HEK293 (cell line): ENCODE measurements around the gene TAS2R60.

Source experiments
- CTCF ChIA-PET: fragments of 350-600 bp; formaldehyde crosslinking; extraction: SDS; loops from one replicate; lab custom pipeline; 2021; ENCODE audit warnings: antibody characterized with exemption; lab: Yijun Ruan, JAX
- POLR2A ChIA-PET: fragments of 300-600 bp; formaldehyde crosslinking; extraction: SDS; loops from one replicate; lab custom pipeline; 2020; ENCODE audit warnings: antibody characterized with exemption, inconsistent platforms; lab: Yijun Ruan, JAX
- H3K27ac ChIP-seq: fragments of 200-500 bp; sonication (Bioruptor generic); 2 replicates; pipeline ENCODE4 v1.5.1; 2014; ENCODE audit warnings: low read depth, low read length, control low read depth, inconsistent platforms; ENCODE audit errors: extremely low read depth
- H3K36me3 ChIP-seq, 2 experiments: fragments of 200-500 bp in 1 of 2; sonication (Bioruptor generic) in 1 of 2; 1 replicate in 1 of 2; 2 replicates in 1 of 2; pipeline ENCODE4 v1.5.1; 2014 to 2017; ENCODE audit warnings: inconsistent platforms in 2 of 2, low read length in 2 of 2; ENCODE audit not compliant: control insufficient read depth in 2 of 2, insufficient read depth in 1 of 2
- H3K4me1 ChIP-seq: fragments of 200-500 bp; sonication (Bioruptor generic); 2 replicates; pipeline ENCODE4 v1.5.1; 2014; ENCODE audit warnings: mild to moderate bottlenecking, low read length, inconsistent platforms; ENCODE audit not compliant: control insufficient read depth, insufficient read depth
- H3K4me3 ChIP-seq: 2 replicates; pipeline ENCODE4 v1.5.1; 2011; ENCODE audit warnings: low read depth, mild to moderate bottlenecking, control low read depth, low read length, moderate library complexity
- H3K9me3 ChIP-seq: fragments of 200-500 bp; sonication (Bioruptor generic); 2 replicates; pipeline ENCODE4 v1.5.1; 2014; ENCODE audit warnings: low read depth, low read length, inconsistent platforms; ENCODE audit not compliant: control insufficient read depth, insufficient read depth
- AEBP2 ChIP-seq: fragments of 450-650 bp; formaldehyde crosslinking; IDR thresholded peaks from 2 replicates; pipeline ENCODE4 v1.5.1; 2016; ENCODE audit warnings: missing biosample characterization, missing genetic modification characterization, borderline replicate concordance
- BCL6B ChIP-seq: fragments of 450-650 bp; formaldehyde crosslinking; IDR thresholded peaks from 2 replicates; pipeline ENCODE4 v1.5.1; 2017; ENCODE audit warnings: missing biosample characterization, missing genetic modification characterization
- KLF10 ChIP-seq: fragments of 450-650 bp; IDR thresholded peaks from 2 replicates; pipeline ENCODE4 v1.5.1; 2018; ENCODE audit warnings: missing biosample characterization, mild to moderate bottlenecking, missing genetic modification characterization
- ZBTB21 ChIP-seq: fragments of 450-650 bp; formaldehyde crosslinking; IDR thresholded peaks from 2 replicates; pipeline ENCODE4 v1.5.1; 2017; ENCODE audit warnings: missing biosample characterization, missing genetic modification characterization
- ZNF214 ChIP-seq: fragments of 450-650 bp; formaldehyde crosslinking; IDR thresholded peaks from 2 replicates; pipeline ENCODE4 v1.5.1; 2017; ENCODE audit warnings: missing biosample characterization, mild to moderate bottlenecking, missing genetic modification characterization, borderline replicate concordance
- ZNF280C ChIP-seq: fragments of 450-650 bp; formaldehyde crosslinking; IDR thresholded peaks from 2 replicates; pipeline ENCODE4 v1.5.1; 2016; ENCODE audit warnings: missing biosample characterization, missing genetic modification characterization
- ZNF404 ChIP-seq: fragments of 450-650 bp; formaldehyde crosslinking; IDR thresholded peaks from 2 replicates; pipeline ENCODE4 v1.5.1; 2017; ENCODE audit warnings: missing biosample characterization, missing genetic modification characterization
- ZNF433 ChIP-seq: fragments of 450-650 bp; formaldehyde crosslinking; IDR thresholded peaks from 2 replicates; pipeline ENCODE4 v1.5.1; 2016; ENCODE audit warnings: missing biosample characterization, missing genetic modification characterization, low read depth
- ZNF530 ChIP-seq: fragments of 450-650 bp; formaldehyde crosslinking; IDR thresholded peaks from 2 replicates; pipeline ENCODE4 v1.5.1; 2016; ENCODE audit warnings: low read depth, missing biosample characterization, missing genetic modification characterization
- ZNF660 ChIP-seq: fragments of 450-650 bp; IDR thresholded peaks from 2 replicates; pipeline ENCODE4 v1.5.1; 2018; ENCODE audit warnings: missing biosample characterization, mild to moderate bottlenecking, missing genetic modification characterization
- ZNF776 ChIP-seq: fragments of 450-650 bp; formaldehyde crosslinking; IDR thresholded peaks from 2 replicates; pipeline ENCODE4 v1.5.0; 2017; ENCODE audit warnings: missing biosample characterization, missing genetic modification characterization, borderline replicate concordance
- ZNF792 ChIP-seq: fragments of 450-650 bp; formaldehyde crosslinking; IDR thresholded peaks from 2 replicates; pipeline ENCODE4 v1.5.1; 2016; ENCODE audit warnings: missing biosample characterization, missing genetic modification characterization
- ZNF830 ChIP-seq: fragments of 450-650 bp; IDR thresholded peaks from 2 replicates; pipeline ENCODE4 v1.5.0; 2018; ENCODE audit warnings: missing biosample characterization, missing genetic modification characterization, low read depth, mild to moderate bottlenecking, moderate library complexity
- TF ChIP-seq, protein P1 (sequence below): fragments of 450-650 bp; IDR thresholded peaks from 2 replicates; pipeline ENCODE4 v1.5.1; 2018; ENCODE audit warnings: missing biosample characterization, mild to moderate bottlenecking, missing genetic modification characterization
- TF ChIP-seq, protein P2 (sequence below): fragments of 450-650 bp; formaldehyde crosslinking; IDR thresholded peaks from 2 replicates; pipeline ENCODE4 v1.5.0; 2017; ENCODE audit warnings: missing biosample characterization, missing genetic modification characterization, borderline replicate concordance

TAS2R60 gene

DNA sequence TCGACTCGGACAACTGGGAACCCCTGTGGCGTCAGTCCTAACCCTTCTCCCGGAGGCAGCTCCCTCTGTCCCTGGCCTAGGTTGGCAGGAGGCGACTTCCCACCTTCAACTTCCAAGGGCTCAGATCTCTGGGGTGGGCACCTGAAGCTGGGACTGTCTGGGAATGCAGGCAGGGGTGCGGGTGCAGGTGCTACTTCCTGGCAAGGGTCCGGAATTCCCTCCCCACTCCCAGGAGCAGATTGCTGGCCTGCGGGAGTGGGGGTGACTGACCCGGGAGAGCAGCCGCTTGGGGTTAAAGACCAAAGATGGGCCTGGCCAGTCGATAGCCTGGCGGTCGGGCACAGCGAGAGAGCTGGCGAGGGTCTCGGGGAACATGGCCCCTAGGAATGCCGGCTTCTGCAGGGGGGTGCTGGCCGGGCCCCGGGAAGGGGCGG lies 35.0 kb upstream of the TAS2R60 start:
- no peaks in the 10 kb centered on the region for H3K36me3 ChIP-seq
- TF ChIP-seq ZNF404 (tag by site-specific recombination) (no peak), ZNF830 (tag by site-specific recombination) (no peak), KLF10 (tag by site-specific recombination) (no peak), ZNF433 (no peak), BCL6B (no peak), ZNF660 (tag by site-specific recombination) (no peak), ZBTB21 (tag by site-specific recombination) (no peak), ZNF214 (tag by site-specific recombination) (no peak), ZNF792 (tag by site-specific recombination) (no peak), ZNF530 (tag by site-specific recombination) (no peak), AEBP2 (tag by site-specific recombination) (no peak), ZNF280C (no peak), ZNF776 (tag by site-specific recombination) (no peak)
- TF ChIP-seq, protein P1, sequence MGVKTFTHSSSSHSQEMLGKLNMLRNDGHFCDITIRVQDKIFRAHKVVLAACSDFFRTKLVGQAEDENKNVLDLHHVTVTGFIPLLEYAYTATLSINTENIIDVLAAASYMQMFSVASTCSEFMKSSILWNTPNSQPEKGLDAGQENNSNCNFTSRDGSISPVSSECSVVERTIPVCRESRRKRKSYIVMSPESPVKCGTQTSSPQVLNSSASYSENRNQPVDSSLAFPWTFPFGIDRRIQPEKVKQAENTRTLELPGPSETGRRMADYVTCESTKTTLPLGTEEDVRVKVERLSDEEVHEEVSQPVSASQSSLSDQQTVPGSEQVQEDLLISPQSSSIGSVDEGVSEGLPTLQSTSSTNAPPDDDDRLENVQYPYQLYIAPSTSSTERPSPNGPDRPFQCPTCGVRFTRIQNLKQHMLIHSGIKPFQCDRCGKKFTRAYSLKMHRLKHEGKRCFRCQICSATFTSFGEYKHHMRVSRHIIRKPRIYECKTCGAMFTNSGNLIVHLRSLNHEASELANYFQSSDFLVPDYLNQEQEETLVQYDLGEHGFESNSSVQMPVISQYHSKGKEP (tag by site-specific recombination): no peak
- TF ChIP-seq, protein P2, sequence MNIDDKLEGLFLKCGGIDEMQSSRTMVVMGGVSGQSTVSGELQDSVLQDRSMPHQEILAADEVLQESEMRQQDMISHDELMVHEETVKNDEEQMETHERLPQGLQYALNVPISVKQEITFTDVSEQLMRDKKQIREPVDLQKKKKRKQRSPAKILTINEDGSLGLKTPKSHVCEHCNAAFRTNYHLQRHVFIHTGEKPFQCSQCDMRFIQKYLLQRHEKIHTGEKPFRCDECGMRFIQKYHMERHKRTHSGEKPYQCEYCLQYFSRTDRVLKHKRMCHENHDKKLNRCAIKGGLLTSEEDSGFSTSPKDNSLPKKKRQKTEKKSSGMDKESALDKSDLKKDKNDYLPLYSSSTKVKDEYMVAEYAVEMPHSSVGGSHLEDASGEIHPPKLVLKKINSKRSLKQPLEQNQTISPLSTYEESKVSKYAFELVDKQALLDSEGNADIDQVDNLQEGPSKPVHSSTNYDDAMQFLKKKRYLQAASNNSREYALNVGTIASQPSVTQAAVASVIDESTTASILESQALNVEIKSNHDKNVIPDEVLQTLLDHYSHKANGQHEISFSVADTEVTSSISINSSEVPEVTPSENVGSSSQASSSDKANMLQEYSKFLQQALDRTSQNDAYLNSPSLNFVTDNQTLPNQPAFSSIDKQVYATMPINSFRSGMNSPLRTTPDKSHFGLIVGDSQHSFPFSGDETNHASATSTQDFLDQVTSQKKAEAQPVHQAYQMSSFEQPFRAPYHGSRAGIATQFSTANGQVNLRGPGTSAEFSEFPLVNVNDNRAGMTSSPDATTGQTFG (tag by site-specific recombination): no peak
- peak overlapping the region; percentile 5 for H3K4me3 ChIP-seq
- CTCF ChIA-PET: interaction anchor here (0.5 to 3.6 kb wide), 3 partner anchors 8 to 117 kb away, joined by 3 to 20 read pairs (median 4); no protein-coding TSS in a partner anchor
- H3K4me1 ChIP-seq: peaks cover 2% of the 10 kb centered on the region; the same call in 1 of the 2 replicates
- no peak overlapping the region for H3K27ac ChIP-seq
- no peaks in the 10 kb centered on the region for H3K9me3 ChIP-seq
- POLR2A ChIA-PET: interaction anchor here (1.5 to 2.7 kb wide), 2 partner anchors 10 to 27 kb away, joined by 4 to 10 read pairs; partner anchors contain the start of gene ZYX
